Fibroblast of mammary gland (primary cell): ENCODE measurements around the gene PPP1R7.

Experiments
- DNase-seq: peaks from one replicate; pipeline ENCODE4 v3.0.0-alpha.2; 2010; ENCODE audit warnings: low read depth
- H3K4me3 ChIP-seq: 2 replicates; pipeline ENCODE4 v1.5.1; 2011; ENCODE audit warnings: low read depth, mild to moderate bottlenecking, low read length, moderate library complexity; ENCODE audit not compliant: control insufficient read depth
- CTCF ChIP-seq: conservative IDR thresholded peaks from 2 replicates; pipeline ENCODE4 v1.5.1; 2011; ENCODE audit warnings: low read depth, low read length, inconsistent platforms; ENCODE audit not compliant: control insufficient read depth, insufficient read depth

Gene PPP1R7

GRCh38 chr2:241134711-241135110 lies 15.6 kb upstream of the PPP1R7 start:
- no peak for DNase-seq
- TF ChIP-seq CTCF = no peak
- no peak overlapping the region for H3K4me3 ChIP-seq

GRCh38 chr2:241135737-241136136 lies 14.5 kb upstream of the PPP1R7 start:
- H3K4me3 ChIP-seq = no peak overlapping the region
- no peak for TF ChIP-seq CTCF
- DNase-seq = no peak

GRCh38 chr2:241136191-241136590 lies 14.1 kb upstream of the PPP1R7 start:
- no peak for DNase-seq
- H3K4me3 ChIP-seq = no peak overlapping the region
- no peak for TF ChIP-seq CTCF

GRCh38 chr2:241136661-241137260 lies 13.5 kb upstream of the PPP1R7 start:
- DNase-seq = no peak
- no peak overlapping the region for H3K4me3 ChIP-seq
- no peak for TF ChIP-seq CTCF

GRCh38 chr2:241137276-241138190 lies 12.7 kb upstream of the PPP1R7 start:
- no peak for TF ChIP-seq CTCF
- no peak overlapping the region for H3K4me3 ChIP-seq
- DNase-seq = no peak

GRCh38 chr2:241138471-241138870 lies 11.8 kb upstream of the PPP1R7 start:
- H3K4me3 ChIP-seq = no peak overlapping the region
- no peak for DNase-seq
- TF ChIP-seq CTCF = no peak
